MM.1S (cell line): ENCODE results near the gene RAB32.

Experiments used
- DNase-seq: peaks from one replicate; pipeline ENCODE4 v3.0.0-alpha.2; 2015
- H2AFZ ChIP-seq: fragments of 300-600 bp; sonication (generic); 2 replicates; pipeline ENCODE4 v1.6.0; 2016; ENCODE audit warnings: antibody characterized with exemption, low read length
- H3F3A ChIP-seq: fragments of 300-600 bp; sonication (generic); 2 replicates; pipeline ENCODE4 v1.6.1; 2016; ENCODE audit warnings: mild to moderate bottlenecking, antibody characterized with exemption, low read length, moderate library complexity, mixed read lengths; ENCODE audit not compliant: insufficient read depth
- H3K27ac ChIP-seq: fragments of 300-600 bp; sonication (generic); 2 replicates; pipeline ENCODE4 v1.5.1; 2016; ENCODE audit warnings: mild to moderate bottlenecking, low read length
- H3K27me3 ChIP-seq: fragments of 300-600 bp; sonication (generic); replicated peaks from 2 replicates; pipeline ENCODE4 v1.6.0; 2016; ENCODE audit warnings: low read length; ENCODE audit not compliant: insufficient read depth
- H3K36me3 ChIP-seq: fragments of 300-600 bp; sonication (generic); replicated peaks from 2 replicates; pipeline ENCODE4 v1.6.1; 2016; ENCODE audit warnings: mild to moderate bottlenecking, low read length, mixed read lengths; ENCODE audit not compliant: insufficient read depth
- H3K4me1 ChIP-seq: fragments of 300-600 bp; sonication (generic); 2 replicates; pipeline ENCODE4 v1.6.1; 2016; ENCODE audit warnings: low read length, mixed read lengths
- H3K4me2 ChIP-seq: fragments of 300-600 bp; sonication (generic); 2 replicates; pipeline ENCODE4 v1.6.0; 2016; ENCODE audit warnings: low read depth, low read length
- H3K4me3 ChIP-seq: fragments of 300-600 bp; sonication (generic); 2 replicates; pipeline ENCODE4 v1.5.1; 2016; ENCODE audit warnings: low read length, mixed read lengths
- H3K79me2 ChIP-seq: fragments of 300-600 bp; sonication (generic); 2 replicates; pipeline ENCODE4 v1.6.1; 2016; ENCODE audit warnings: mixed run types, low read length, mixed read lengths
- H3K9ac ChIP-seq: fragments of 300-600 bp; sonication (generic); 2 replicates; pipeline ENCODE4 v1.6.1; 2016; ENCODE audit warnings: low read length, mixed read lengths
- H3K9me2 ChIP-seq: fragments of 300-600 bp; sonication (generic); replicated peaks from 2 replicates; pipeline ENCODE4 v1.6.1; 2016; ENCODE audit warnings: mild to moderate bottlenecking, low read length, mixed read lengths; ENCODE audit not compliant: insufficient read depth
- H3K9me3 ChIP-seq: fragments of 300-600 bp; sonication (generic); replicated peaks from 2 replicates; pipeline ENCODE4 v1.6.1; 2016; ENCODE audit warnings: mild to moderate bottlenecking, low read length, mixed read lengths; ENCODE audit not compliant: insufficient read depth
- H4K20me1 ChIP-seq: fragments of 300-600 bp; sonication (generic); 2 replicates; pipeline ENCODE4 v1.6.1; 2016; ENCODE audit warnings: mild to moderate bottlenecking, low read length, moderate library complexity, mixed read lengths; ENCODE audit not compliant: insufficient read depth
- CTCF ChIP-seq: fragments of 300-600 bp; sonication (generic); IDR thresholded peaks from 2 replicates; pipeline ENCODE4 v1.5.1; 2016; ENCODE audit warnings: antibody characterized with exemption, low read length, mixed read lengths
- EZH2 ChIP-seq: fragments of 300-600 bp; sonication (generic); optimal IDR thresholded peaks from 2 replicates; pipeline ENCODE3; 2017; ENCODE audit warnings: low read depth, mild to moderate bottlenecking, antibody characterized with exemption, low read length, mixed read lengths
- EZH2phosphoT487 ChIP-seq: fragments of 300-600 bp; sonication (generic); IDR thresholded peaks from 2 replicates; pipeline ENCODE4 v1.6.1; 2018; ENCODE audit warnings: antibody characterized with exemption, low read length

RAB32 gene

GRCh38 chr6:146601352-146601751 lies 57.7 kb downstream of the RAB32 start:
- Histone ChIP-seq H3K4me2 (no peak overlapping the region), H3K4me1 (no peaks in the 10 kb centered on the region), H3K9me3 (no peaks in the 10 kb centered on the region), H3K36me3 (no peaks in the 10 kb centered on the region), H3K27ac (no peak overlapping the region), H3K4me3 (no peak overlapping the region), H3K9ac (no peak overlapping the region), H3K27me3 (no peaks in the 10 kb centered on the region), H3K79me2 (no peaks in the 10 kb centered on the region), H3K9me2 (no peaks in the 10 kb centered on the region), H4K20me1 (no peaks in the 10 kb centered on the region), H3F3A (no peaks in the 10 kb centered on the region), H2AFZ (no peak overlapping the region)
- no peak for TF ChIP-seq EZH2
- TF ChIP-seq EZH2phosphoT487, result no peak
- no peak for TF ChIP-seq CTCF
- DNase-seq, result no peak

GRCh38 chr6:146602526-146602925 lies 58.9 kb downstream of the RAB32 start:
- no peak for TF ChIP-seq EZH2phosphoT487
- TF ChIP-seq EZH2, result no peak
- no peak for TF ChIP-seq CTCF
- no peak overlapping the region for H3K9ac ChIP-seq
- H3K27ac ChIP-seq, result no peak overlapping the region

More at GRCh38 chr6:146602526-146602925, 58.9 kb downstream of the RAB32 start:
- no peaks in the 10 kb centered on the region for H4K20me1 ChIP-seq
- H3F3A ChIP-seq, result no peaks in the 10 kb centered on the region
- DNase-seq, result no peak
- no peaks in the 10 kb centered on the region for H3K27me3 ChIP-seq
- no peaks in the 10 kb centered on the region for H3K9me2 ChIP-seq
- H3K4me1 ChIP-seq, result no peaks in the 10 kb centered on the region
- H3K79me2 ChIP-seq, result no peaks in the 10 kb centered on the region
- no peak overlapping the region for H3K4me3 ChIP-seq
- no peak overlapping the region for H3K4me2 ChIP-seq
- H3K36me3 ChIP-seq, result no peaks in the 10 kb centered on the region
- H3K9me3 ChIP-seq, result no peaks in the 10 kb centered on the region
- H2AFZ ChIP-seq, result no peak overlapping the region
